OCI-LY7 (cell line): ENCODE results near the gene ESYT2. TPM values are rescaled to one million over a fixed set of nuclear protein-coding genes. Genes with fewer than 3 reads are reported as not detected.

Experiments used
- BruUV-seq: library from RNA; stranded (reverse); fragments of 400-500 nt; replicated peaks from 2 replicates; lab custom pipeline; 2021; lab: Mats Ljungman, UMichigan
- CTCF ChIA-PET: fragments of 300-600 bp; sonication (Branson Sonifier 250); formaldehyde crosslinking; loops from one replicate; lab custom pipeline; 2022; ENCODE audit warnings: antibody characterized with exemption; ENCODE audit not compliant: unreplicated experiment; lab: Charles Lee
- POLR2A ChIA-PET: fragments of 300-600 bp; sonication (Branson Sonifier 250); formaldehyde crosslinking; loops from one replicate; lab custom pipeline; 2022; ENCODE audit warnings: antibody characterized with exemption; lab: Charles Lee
- DNase-seq: peaks from one replicate; pipeline ENCODE4 v3.0.0-alpha.2; 2015; ENCODE audit warnings: low spot score
- H2AFZ ChIP-seq: fragments of 200-600 bp; sonication (generic), shearing (Covaris generic); 2 replicates; pipeline ENCODE4 v1.6.1; 2014; ENCODE audit warnings: mild to moderate bottlenecking, antibody characterized with exemption, low read length, moderate library complexity
- H3K27ac ChIP-seq: fragments of 200-600 bp; sonication (generic); 2 replicates; pipeline ENCODE4 v1.5.1; 2014; ENCODE audit warnings: mixed run types, low read depth, mild to moderate bottlenecking, moderate library complexity, low read length, inconsistent platforms; ENCODE audit not compliant: poor library complexity, severe bottlenecking
- H3K36me3 ChIP-seq: fragments of 200-600 bp; sonication (generic); 2 replicates; pipeline ENCODE4 v1.6.1; 2014; ENCODE audit warnings: mild to moderate bottlenecking, antibody characterized with exemption, low read length, moderate library complexity, mixed read lengths; ENCODE audit not compliant: insufficient read depth
- H3K4me1 ChIP-seq: fragments of 200-600 bp; sonication (generic); 2 replicates; pipeline ENCODE4 v1.5.1; 2014; ENCODE audit warnings: mild to moderate bottlenecking, low read length; ENCODE audit not compliant: insufficient read depth, poor library complexity, severe bottlenecking
- H3K4me2 ChIP-seq: fragments of 200-600 bp; sonication (generic); 2 replicates; pipeline ENCODE4 v1.6.1; 2014; ENCODE audit warnings: mild to moderate bottlenecking, low read length
- H3K4me3 ChIP-seq: fragments of 200-600 bp; sonication (generic); 2 replicates; pipeline ENCODE4 v1.5.1; 2014; ENCODE audit warnings: mild to moderate bottlenecking, low read depth, low read length; ENCODE audit not compliant: poor library complexity, severe bottlenecking
- H3K79me2 ChIP-seq: fragments of 200-600 bp; sonication (generic); 2 replicates; pipeline ENCODE4 v1.6.1; 2016; ENCODE audit warnings: low read depth, mild to moderate bottlenecking, low read length, moderate library complexity, mixed read lengths; ENCODE audit not compliant: insufficient read depth
- H3K9me2 ChIP-seq: fragments of 200-600 bp; sonication (generic); 2 replicates; pipeline ENCODE4 v1.6.1; 2016; ENCODE audit warnings: mild to moderate bottlenecking, low read length, mixed read lengths; ENCODE audit not compliant: insufficient read depth
- H3K9me3 ChIP-seq: fragments of 200-600 bp; sonication (generic); 2 replicates; pipeline ENCODE4 v1.6.1; 2014; ENCODE audit warnings: mild to moderate bottlenecking, mixed run types, low read length, mixed read lengths
- H4K20me1 ChIP-seq: fragments of 200-600 bp; sonication (generic); 2 replicates; pipeline ENCODE4 v1.6.1; 2014; ENCODE audit warnings: mild to moderate bottlenecking, antibody characterized with exemption, low read length, moderate library complexity, mixed read lengths; ENCODE audit not compliant: insufficient read depth
- EZH2phosphoT487 ChIP-seq: fragments of 200-600 bp; sonication (generic); IDR thresholded peaks from 2 replicates; pipeline ENCODE4 v1.6.1; 2018; ENCODE audit warnings: low read depth, borderline replicate concordance, mild to moderate bottlenecking, mixed run types, antibody characterized with exemption, low read length, moderate library complexity, mixed read lengths
- intact Hi-C: fragments of 100-400 bp; cut with micrococcal nuclease; formaldehyde crosslinking; loops from one replicate; pipeline ENCODE4 v1.10.0; 2022; ENCODE audit not compliant: unreplicated experiment
- total RNA-seq, 2 experiments: library from RNA; depleted of rRNA in 1 of 2; stranded (reverse); fragments of >200 nt in 1 of 2; shearing (Covaris generic) in 1 of 2; gene quantifications; 2 replicates each; pipeline ENCODE4 v1.2.3, GENCODE V29; 2014 to 2022
- TF ChIP-seq, protein P1 (sequence below): fragments of 200-600 bp; sonication (generic); conservative IDR thresholded peaks from 2 replicates; pipeline ENCODE4 v1.5.1; 2014; ENCODE audit warnings: mild to moderate bottlenecking, antibody characterized with exemption, low read length, moderate library complexity, mixed read lengths

Gene ESYT2
- total RNA-seq, 2 experiments from 2014 or later = 24.2 to 33.7 TPM

DNA sequence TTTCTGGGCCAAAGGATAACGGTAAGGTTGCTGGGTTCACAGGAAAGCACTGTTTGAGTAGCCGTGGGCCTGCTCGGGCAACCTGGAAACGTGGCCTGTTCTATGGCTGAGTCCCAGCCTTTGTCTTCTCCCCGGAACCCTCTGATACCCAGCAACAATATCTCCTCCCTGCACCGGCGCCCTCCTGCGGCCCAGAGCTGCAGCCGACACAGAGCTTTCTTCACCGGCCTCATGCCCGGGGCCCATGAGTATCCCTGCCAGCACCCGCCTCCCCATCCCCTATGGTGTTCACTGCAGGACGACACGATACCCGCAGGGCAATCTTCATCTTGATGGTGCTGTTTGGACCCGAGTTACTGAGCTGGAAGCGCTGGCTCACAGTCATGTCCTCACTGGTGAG, 86.1 kb downstream of the ESYT2 start:
- Histone ChIP-seq H3K27ac (no peak overlapping the region), H4K20me1 (no peaks in the 10 kb centered on the region), H3K4me3 (no peak overlapping the region), H3K9me3 (no peaks in the 10 kb centered on the region), H3K4me2 (no peak overlapping the region), H3K36me3 (peaks cover 18% of the 10 kb centered on the region), H3K79me2 (no peaks in the 10 kb centered on the region), H3K4me1 (no peaks in the 10 kb centered on the region), H3K9me2 (no peaks in the 10 kb centered on the region), H2AFZ (no peak overlapping the region)
- intact Hi-C loops = no loop called here
- TF ChIP-seq EZH2phosphoT487 = no peak
- TF ChIP-seq, protein P1, sequence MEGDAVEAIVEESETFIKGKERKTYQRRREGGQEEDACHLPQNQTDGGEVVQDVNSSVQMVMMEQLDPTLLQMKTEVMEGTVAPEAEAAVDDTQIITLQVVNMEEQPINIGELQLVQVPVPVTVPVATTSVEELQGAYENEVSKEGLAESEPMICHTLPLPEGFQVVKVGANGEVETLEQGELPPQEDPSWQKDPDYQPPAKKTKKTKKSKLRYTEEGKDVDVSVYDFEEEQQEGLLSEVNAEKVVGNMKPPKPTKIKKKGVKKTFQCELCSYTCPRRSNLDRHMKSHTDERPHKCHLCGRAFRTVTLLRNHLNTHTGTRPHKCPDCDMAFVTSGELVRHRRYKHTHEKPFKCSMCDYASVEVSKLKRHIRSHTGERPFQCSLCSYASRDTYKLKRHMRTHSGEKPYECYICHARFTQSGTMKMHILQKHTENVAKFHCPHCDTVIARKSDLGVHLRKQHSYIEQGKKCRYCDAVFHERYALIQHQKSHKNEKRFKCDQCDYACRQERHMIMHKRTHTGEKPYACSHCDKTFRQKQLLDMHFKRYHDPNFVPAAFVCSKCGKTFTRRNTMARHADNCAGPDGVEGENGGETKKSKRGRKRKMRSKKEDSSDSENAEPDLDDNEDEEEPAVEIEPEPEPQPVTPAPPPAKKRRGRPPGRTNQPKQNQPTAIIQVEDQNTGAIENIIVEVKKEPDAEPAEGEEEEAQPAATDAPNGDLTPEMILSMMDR = no peak
- no TSS peak for BruUV-seq
- ChIA-PET POLR2A (no interaction called here), CTCF (no interaction called here)
- no peak for DNase-seq

DNA sequence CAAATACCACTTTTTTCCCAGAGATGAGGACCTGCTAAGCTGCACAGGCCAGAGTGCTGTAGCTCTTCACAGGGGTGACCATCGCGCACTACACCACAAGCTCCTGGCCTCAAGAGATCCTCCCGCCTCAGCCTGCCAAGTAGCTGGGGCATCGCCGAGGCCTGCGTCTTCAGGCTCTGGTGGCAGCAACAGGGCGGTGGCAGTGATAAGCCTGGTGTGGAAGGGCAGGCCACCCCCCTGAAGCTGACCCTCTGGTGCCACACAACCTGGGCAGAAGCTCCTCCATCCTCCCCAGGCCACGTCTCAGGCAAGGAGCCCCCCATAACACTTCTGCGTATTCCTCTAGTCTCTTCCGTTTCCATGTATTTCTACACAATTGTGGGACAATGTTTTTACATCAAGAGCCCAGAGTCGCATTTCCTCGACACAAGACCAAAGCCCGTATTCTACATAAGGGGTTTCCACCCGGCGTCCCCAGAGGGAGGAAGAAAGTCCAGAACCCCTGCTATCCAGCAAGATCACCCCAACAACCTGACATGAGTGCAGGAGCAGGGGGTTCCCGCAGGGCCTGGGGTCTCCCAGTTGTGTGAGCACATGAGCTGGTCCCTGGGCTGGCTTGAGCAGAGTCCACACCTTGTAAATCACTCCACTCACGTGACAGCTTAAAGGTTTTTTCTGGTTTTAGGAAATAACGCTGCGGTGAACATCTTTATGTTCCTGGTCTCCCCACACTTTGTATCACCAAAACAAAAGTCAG, 87.1 kb downstream of the ESYT2 start:
- intact Hi-C loops = no loop called here
- H3K9me3 ChIP-seq = no peaks in the 10 kb centered on the region
- H3K4me2 ChIP-seq = no peak overlapping the region
- H3K79me2 ChIP-seq = no peaks in the 10 kb centered on the region
- TF ChIP-seq EZH2phosphoT487 = no peak
- TF ChIP-seq, protein P1 = no peak
- peaks cover 11% of the 10 kb centered on the region for H3K36me3 ChIP-seq
- H4K20me1 ChIP-seq = no peaks in the 10 kb centered on the region
- no peak overlapping the region for H3K4me3 ChIP-seq
- no peaks in the 10 kb centered on the region for H3K9me2 ChIP-seq
- ChIA-PET CTCF (no interaction called here), POLR2A (interaction anchor here (0.5 to 1.2 kb wide), 3 partner anchors 9 to 589 kb away, joined by 3 to 4 read pairs (median 3); no protein-coding TSS in a partner anchor)
- no peak for DNase-seq
- no TSS peak for BruUV-seq
- H3K4me1 ChIP-seq = no peaks in the 10 kb centered on the region
- no peak overlapping the region for H2AFZ ChIP-seq
- H3K27ac ChIP-seq = no peak overlapping the region

DNA sequence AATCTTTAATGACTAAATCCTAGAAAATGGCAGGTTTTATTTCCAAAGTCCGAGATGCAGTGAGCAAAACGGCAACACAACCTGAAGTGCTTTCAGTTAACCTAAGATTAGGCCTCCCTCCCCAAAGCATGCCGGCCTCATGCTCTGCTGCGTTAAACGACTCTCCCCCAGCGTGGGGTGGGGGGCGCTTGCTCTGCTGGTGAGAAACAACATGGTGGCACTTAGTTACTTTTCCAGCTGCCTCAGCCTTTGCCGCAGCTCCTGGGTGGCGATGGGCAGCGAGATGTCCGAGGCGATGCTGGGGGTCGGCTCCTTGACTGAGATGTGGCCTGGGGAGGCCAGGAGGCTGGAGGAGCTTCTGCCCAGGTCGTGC, 88.0 kb downstream of the ESYT2 start:
- ChIA-PET CTCF (no interaction called here), POLR2A (interaction anchor here (0.9 to 1.2 kb wide), 2 partner anchors 9 to 590 kb away, joined by 3 to 4 read pairs; no protein-coding TSS in a partner anchor)
- Histone ChIP-seq H4K20me1 (no peaks in the 10 kb centered on the region), H3K36me3 (peaks cover 17% of the 10 kb centered on the region), H3K4me1 (no peaks in the 10 kb centered on the region), H3K9me2 (no peaks in the 10 kb centered on the region), H3K9me3 (no peaks in the 10 kb centered on the region), H3K27ac (no peak overlapping the region), H3K4me2 (no peak overlapping the region), H3K4me3 (no peak overlapping the region), H2AFZ (no peak overlapping the region), H3K79me2 (no peaks in the 10 kb centered on the region)
- TF ChIP-seq EZH2phosphoT487 = no peak
- TF ChIP-seq, protein P1 = no peak
- BruUV-seq = no TSS peak
- no peak for DNase-seq
- intact Hi-C loops = no loop called here
